ENCODE data around the gene ASTN2.

ASTN2 gene

DNA sequence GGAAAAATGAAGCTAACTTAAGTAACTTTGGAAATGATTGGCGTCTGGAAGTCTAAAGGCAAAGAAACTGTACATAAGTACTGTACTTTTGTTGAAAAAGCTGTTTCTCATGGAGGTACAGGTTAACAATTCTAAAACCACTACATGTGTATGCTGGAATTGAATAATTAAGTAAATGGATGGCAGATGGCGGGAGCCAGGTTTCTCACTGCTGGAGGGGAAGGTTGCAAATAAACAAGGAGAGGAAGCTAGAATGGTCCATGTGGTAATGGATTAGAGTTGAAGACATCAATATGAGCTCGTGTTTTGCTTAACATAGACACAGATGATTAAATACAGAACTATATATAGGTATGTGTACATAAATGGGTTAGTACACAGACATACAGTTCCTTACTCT lies 43.2 kb upstream of the ASTN2 start:
- no peak overlapping the region for H3K4me3 ChIP-seq (ENCODE audit: low read depth, low read length)
- TF ChIP-seq, protein P1, sequence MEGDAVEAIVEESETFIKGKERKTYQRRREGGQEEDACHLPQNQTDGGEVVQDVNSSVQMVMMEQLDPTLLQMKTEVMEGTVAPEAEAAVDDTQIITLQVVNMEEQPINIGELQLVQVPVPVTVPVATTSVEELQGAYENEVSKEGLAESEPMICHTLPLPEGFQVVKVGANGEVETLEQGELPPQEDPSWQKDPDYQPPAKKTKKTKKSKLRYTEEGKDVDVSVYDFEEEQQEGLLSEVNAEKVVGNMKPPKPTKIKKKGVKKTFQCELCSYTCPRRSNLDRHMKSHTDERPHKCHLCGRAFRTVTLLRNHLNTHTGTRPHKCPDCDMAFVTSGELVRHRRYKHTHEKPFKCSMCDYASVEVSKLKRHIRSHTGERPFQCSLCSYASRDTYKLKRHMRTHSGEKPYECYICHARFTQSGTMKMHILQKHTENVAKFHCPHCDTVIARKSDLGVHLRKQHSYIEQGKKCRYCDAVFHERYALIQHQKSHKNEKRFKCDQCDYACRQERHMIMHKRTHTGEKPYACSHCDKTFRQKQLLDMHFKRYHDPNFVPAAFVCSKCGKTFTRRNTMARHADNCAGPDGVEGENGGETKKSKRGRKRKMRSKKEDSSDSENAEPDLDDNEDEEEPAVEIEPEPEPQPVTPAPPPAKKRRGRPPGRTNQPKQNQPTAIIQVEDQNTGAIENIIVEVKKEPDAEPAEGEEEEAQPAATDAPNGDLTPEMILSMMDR (IDR thresholded peaks at IDR 0.05; ENCODE audit: low read depth, low read length), result no peak
- TF ChIP-seq POLR2A (IDR thresholded peaks at IDR 0.05; ENCODE audit: extremely low read depth, insufficient read length) (no peak), MAX (IDR thresholded peaks at IDR 0.05; ENCODE audit: low read depth, low read length) (no peak), MYC (IDR thresholded peaks at IDR 0.05; ENCODE audit: low read depth, low read length) (no peak)
- no peak for DNase-seq (ENCODE audit: low read depth)

GRCh38 chr9:117454711-117455110 lies 39.9 kb upstream of the ASTN2 start:
- no peak overlapping the region for H3K4me3 ChIP-seq (ENCODE audit: low read depth, low read length)
- no peak for TF ChIP-seq MYC (IDR thresholded peaks at IDR 0.05; ENCODE audit: low read depth, low read length)
- TF ChIP-seq, protein P1 (IDR thresholded peaks at IDR 0.05; ENCODE audit: low read depth, low read length), result no peak
- no peak for TF ChIP-seq POLR2A (IDR thresholded peaks at IDR 0.05; ENCODE audit: extremely low read depth, insufficient read length)
- TF ChIP-seq MAX (IDR thresholded peaks at IDR 0.05; ENCODE audit: low read depth, low read length), result no peak
- no peak for DNase-seq (ENCODE audit: low read depth)

DNA sequence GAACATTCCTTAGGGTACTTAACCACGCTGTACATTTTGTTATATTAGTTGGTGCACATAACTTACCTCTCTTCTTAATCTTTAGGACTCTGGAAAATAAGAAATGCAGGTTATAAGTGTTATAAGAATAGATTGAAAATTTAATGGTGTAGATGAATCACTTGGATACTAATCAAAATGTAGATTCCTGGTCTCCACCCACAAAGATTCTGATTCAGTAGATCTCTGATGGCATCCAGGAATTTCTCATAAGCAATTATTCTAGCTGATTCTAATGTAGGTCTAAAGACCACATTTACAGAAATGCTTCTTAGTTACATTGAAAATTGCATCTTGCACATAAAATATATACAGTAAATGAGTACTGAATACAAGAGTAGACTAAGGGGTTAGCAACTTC lies 38.9 kb upstream of the ASTN2 start:
- H3K4me3 ChIP-seq (ENCODE audit: low read depth, low read length), result no peak overlapping the region
- no peak for TF ChIP-seq MAX (IDR thresholded peaks at IDR 0.05; ENCODE audit: low read depth, low read length)
- TF ChIP-seq, protein P1 (IDR thresholded peaks at IDR 0.05; ENCODE audit: low read depth, low read length), result no peak
- TF ChIP-seq MYC (IDR thresholded peaks at IDR 0.05; ENCODE audit: low read depth, low read length), result no peak
- no peak for TF ChIP-seq POLR2A (IDR thresholded peaks at IDR 0.05; ENCODE audit: extremely low read depth, insufficient read length)
- DNase-seq (ENCODE audit: low read depth), result no peak

DNA sequence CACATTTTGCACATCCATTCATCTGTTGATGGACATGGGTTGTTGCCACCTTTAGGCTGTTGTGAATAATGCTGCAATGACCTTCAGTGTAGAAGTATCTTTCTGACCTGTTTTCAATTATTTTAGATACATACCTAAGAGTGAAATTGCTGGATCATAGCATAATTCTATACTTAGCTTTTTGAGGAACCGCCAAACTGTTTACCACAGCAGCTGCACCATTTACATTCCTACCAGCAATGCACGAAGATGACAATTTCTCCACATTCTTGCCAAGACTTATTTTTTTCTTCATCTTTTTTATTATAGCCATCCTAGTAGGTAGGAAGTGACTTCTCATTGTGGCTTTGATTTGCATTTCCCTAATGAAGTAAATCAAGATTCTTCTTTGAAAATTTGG lies 36.5 kb upstream of the ASTN2 start:
- H3K4me3 ChIP-seq (ENCODE audit: low read depth, low read length), result no peak overlapping the region
- TF ChIP-seq, protein P1 (IDR thresholded peaks at IDR 0.05; ENCODE audit: low read depth, low read length), result no peak
- TF ChIP-seq POLR2A (IDR thresholded peaks at IDR 0.05; ENCODE audit: extremely low read depth, insufficient read length), result no peak
- no peak for TF ChIP-seq MYC (IDR thresholded peaks at IDR 0.05; ENCODE audit: low read depth, low read length)
- no peak for TF ChIP-seq MAX (IDR thresholded peaks at IDR 0.05; ENCODE audit: low read depth, low read length)
- no peak for DNase-seq (ENCODE audit: low read depth)

DNA sequence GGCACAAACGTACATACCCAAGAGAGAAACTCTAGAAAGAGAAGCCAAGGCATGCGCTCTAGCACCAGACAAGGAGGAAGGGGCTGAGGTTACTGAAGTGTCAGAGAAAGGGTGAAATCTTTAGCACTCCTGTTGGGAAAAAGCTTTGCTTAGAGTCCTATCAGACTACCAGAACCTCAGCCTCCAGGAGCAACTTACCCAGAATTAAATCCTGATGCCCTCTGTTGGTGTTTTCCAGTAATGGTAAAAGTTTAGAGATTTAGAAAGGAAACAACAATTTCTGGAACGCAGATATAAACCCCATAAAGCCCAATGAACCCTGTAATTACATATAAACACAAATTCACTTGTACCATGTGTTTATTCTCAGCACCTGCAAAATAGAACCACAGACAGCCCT lies 33.2 kb upstream of the ASTN2 start:
- peak; percentile 1 for DNase-seq (ENCODE audit: low read depth)
- H3K4me3 ChIP-seq (ENCODE audit: low read depth, low read length), result no peak overlapping the region
- TF ChIP-seq, protein P1 (IDR thresholded peaks at IDR 0.05; ENCODE audit: low read depth, low read length), result no peak
- TF ChIP-seq MYC (IDR thresholded peaks at IDR 0.05; ENCODE audit: low read depth, low read length), result no peak
- TF ChIP-seq POLR2A (IDR thresholded peaks at IDR 0.05; ENCODE audit: extremely low read depth, insufficient read length), result no peak
- no peak for TF ChIP-seq MAX (IDR thresholded peaks at IDR 0.05; ENCODE audit: low read depth, low read length)

GRCh38 chr9:117445631-117446030 lies 30.8 kb upstream of the ASTN2 start:
- no peak overlapping the region for H3K4me3 ChIP-seq (ENCODE audit: low read depth, low read length)
- TF ChIP-seq, protein P1 (IDR thresholded peaks at IDR 0.05; ENCODE audit: low read depth, low read length), result no peak
- TF ChIP-seq MYC (IDR thresholded peaks at IDR 0.05; ENCODE audit: low read depth, low read length), result no peak
- no peak for DNase-seq (ENCODE audit: low read depth)
